ENCODE measurements around the gene ELL. TPM values are rescaled to one million over a fixed set of nuclear protein-coding genes. Genes with fewer than 3 reads are reported as not detected.

The ELL gene
- total RNA-seq, 1 donor from 2014 or later, result 19.2 TPM

GRCh38 chr19:18488403-18488723 lies 33.5 kb downstream of the ELL start:
- Mint-ChIP-seq H3K27me3 (ENCODE audit: low read depth) (no peaks in the 10 kb centered on the region), H3K36me3 (no peaks in the 10 kb centered on the region), H3K27ac (no peak overlapping the region), H3K4me3 (no peak overlapping the region), H3K9me3 (no peaks in the 10 kb centered on the region), H3K4me1 (peaks cover 19% of the 10 kb centered on the region)
- TF ChIP-seq CTCF (IDR thresholded peaks at IDR 0.05; ENCODE audit: unreplicated experiment), result no peak
- no peak for DNase-seq (ENCODE audit: low spot score in 2 of 2, unreplicated experiment in 2 of 2)

GRCh38 chr19:18487576-18488402 lies 34.1 kb downstream of the ELL start:
- TF ChIP-seq CTCF (IDR thresholded peaks at IDR 0.05; ENCODE audit: unreplicated experiment), result no peak
- no peak for DNase-seq (ENCODE audit: low spot score in 2 of 2, unreplicated experiment in 2 of 2)
- Mint-ChIP-seq H3K4me1 (peaks cover 22% of the 10 kb centered on the region), H3K27me3 (ENCODE audit: low read depth) (no peaks in the 10 kb centered on the region), H3K27ac (no peak overlapping the region), H3K4me3 (no peak overlapping the region), H3K36me3 (no peaks in the 10 kb centered on the region), H3K9me3 (no peaks in the 10 kb centered on the region)

GRCh38 chr19:18486746-18487145 lies 35.1 kb downstream of the ELL start:
- DNase-seq (ENCODE audit: low spot score in 2 of 2, unreplicated experiment in 2 of 2), result no peak
- Mint-ChIP-seq H3K36me3 (no peaks in the 10 kb centered on the region), H3K4me1 (peaks cover 22% of the 10 kb centered on the region), H3K4me3 (no peak overlapping the region), H3K9me3 (no peaks in the 10 kb centered on the region), H3K27ac (no peak overlapping the region), H3K27me3 (ENCODE audit: low read depth) (no peaks in the 10 kb centered on the region)
- TF ChIP-seq CTCF (IDR thresholded peaks at IDR 0.05; ENCODE audit: unreplicated experiment), result no peak

- no peaks in the 10 kb centered on the region for H3K36me3 Mint-ChIP-seq
- no peak overlapping the region for H3K27ac Mint-ChIP-seq
- DNase-seq (ENCODE audit: low spot score in 2 of 2, unreplicated experiment in 2 of 2), result no peak
- peaks cover 29% of the 10 kb centered on the region for H3K4me1 Mint-ChIP-seq
- TF ChIP-seq CTCF (IDR thresholded peaks at IDR 0.05; ENCODE audit: unreplicated experiment), result no peak
- no peaks in the 10 kb centered on the region for H3K27me3 Mint-ChIP-seq (ENCODE audit: low read depth)
- H3K9me3 Mint-ChIP-seq, result no peaks in the 10 kb centered on the region
- no peak overlapping the region for H3K4me3 Mint-ChIP-seq
Measured at GRCh38 chr19:18484992-18485391, 36.9 kb downstream of the ELL start.

GRCh38 chr19:18483119-18483890 lies 38.6 kb downstream of the ELL start:
- Mint-ChIP-seq H3K27me3 (ENCODE audit: low read depth) (no peaks in the 10 kb centered on the region), H3K4me1 (peaks cover 36% of the 10 kb centered on the region), H3K36me3 (no peaks in the 10 kb centered on the region), H3K9me3 (no peaks in the 10 kb centered on the region), H3K27ac (no peak overlapping the region), H3K4me3 (no peak overlapping the region)
- no peak for DNase-seq (ENCODE audit: low spot score in 2 of 2, unreplicated experiment in 2 of 2)
- no peak for TF ChIP-seq CTCF (IDR thresholded peaks at IDR 0.05; ENCODE audit: unreplicated experiment)
